HG03196 (cell line): ENCODE measurements around the gene MTARC1.
A peak's percentile ranks its signal among the peaks of the same experiment; 100 is the strongest.

Source experiments
- ATAC-seq: cut with Tn5 transposase; IDR thresholded peaks from one replicate; pipeline ENCODE4 v1.9.1; 2021; ENCODE audit not compliant: unreplicated experiment

MTARC1 gene

DNA sequence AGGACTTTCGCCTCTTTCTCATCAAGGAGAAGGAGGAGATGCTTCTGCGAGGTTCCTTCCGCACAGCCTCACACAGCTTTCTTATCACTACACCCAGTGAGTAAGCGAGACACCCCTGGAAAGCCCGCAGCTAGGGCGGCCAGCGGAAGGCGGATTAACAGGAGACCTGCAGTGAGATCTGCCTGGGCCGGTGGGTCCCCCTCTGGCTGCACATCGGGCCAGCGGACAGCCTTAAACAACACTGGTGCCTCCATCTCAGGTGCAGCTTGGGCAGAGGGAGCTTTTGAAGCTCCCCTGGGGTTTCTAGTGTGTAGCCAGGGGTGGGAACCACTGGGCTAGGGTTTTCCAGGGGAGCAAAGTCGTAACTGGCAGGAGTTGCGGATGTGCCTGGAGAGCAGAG lies 17.5 kb upstream of the MTARC1 start:
- ATAC-seq, result no peak

DNA sequence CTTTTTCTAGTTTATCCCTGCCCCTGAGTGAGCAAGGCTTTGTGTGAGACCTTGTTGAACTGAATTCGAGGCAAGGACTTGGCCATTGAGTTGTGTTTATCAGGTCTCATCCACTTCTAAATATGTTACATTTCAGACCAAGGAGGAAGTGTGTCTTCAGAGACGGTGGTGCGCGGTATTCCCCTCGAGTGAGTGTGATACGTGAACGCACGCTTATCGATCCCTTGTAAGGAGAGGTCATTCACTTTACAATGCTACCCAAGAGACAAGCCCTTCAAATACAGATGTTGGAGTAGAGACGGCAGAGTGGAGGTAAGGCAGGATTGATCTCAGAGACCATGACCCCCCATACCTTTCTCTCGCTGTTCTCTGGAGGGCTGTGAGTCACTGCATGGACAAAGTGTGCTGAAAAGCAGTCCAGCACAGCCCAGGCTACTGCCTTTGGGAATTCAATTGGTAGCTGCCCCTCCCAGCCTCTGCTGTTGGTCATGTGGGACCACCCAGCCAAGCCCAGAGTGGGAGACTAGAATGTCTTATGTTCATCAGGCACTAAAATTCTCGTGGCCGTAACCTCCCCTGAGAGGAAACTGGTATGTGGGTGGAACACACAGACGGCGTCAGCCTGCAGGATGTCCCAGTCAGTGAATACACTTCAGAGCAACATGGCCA lies 16.3 kb upstream of the MTARC1 start:
- ATAC-seq, result peak; percentile 48

DNA sequence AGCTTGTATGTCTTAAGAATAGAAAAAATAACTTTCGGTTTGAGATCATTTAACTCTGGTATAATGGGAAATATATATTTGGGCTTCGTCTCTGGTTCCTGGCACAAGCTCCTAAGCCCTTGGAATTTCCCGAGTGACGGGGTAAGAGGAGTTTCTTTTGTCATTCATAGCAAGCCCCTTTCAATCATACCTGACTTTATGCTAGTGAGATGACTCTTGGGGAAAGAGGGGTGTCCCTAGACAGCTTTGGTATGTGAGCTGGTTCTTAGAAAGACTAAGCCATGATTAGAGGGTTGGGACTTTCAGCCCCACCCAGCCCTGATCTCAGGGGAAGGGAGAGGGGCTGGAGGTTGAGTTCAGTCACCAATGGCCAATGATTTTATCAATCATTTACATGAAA lies 13.9 kb upstream of the MTARC1 start:
- ATAC-seq, result no peak

- ATAC-seq, result no peak
Measured at GRCh38 chr1:220775240-220775853, 11.4 kb upstream of the MTARC1 start.

- ATAC-seq, result no peak
Measured at GRCh38 chr1:220776254-220776653, 10.5 kb upstream of the MTARC1 start.

- peak; percentile 71 for ATAC-seq
Measured at GRCh38 chr1:220776720-220777326, 9.9 kb upstream of the MTARC1 start.

DNA sequence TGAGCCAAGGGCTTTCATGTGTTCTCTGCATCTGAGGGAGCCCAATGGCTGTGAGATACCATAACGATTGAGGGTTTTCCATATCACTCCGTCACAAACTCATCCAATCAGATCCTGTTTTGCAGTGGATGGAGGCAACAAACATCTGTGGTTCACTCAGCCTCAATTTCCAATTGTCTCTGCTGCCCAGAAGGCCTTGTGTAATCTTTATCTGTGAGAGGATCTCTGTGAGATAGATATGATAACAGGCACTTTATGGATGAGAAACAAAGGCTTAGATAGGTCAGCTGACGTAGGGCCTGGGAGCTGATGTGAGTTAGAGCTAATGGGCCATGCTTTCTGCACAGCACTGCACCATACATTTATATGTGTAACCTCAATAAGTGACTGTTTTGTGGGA lies 3.3 kb upstream of the MTARC1 start:
- ATAC-seq, result no peak

DNA sequence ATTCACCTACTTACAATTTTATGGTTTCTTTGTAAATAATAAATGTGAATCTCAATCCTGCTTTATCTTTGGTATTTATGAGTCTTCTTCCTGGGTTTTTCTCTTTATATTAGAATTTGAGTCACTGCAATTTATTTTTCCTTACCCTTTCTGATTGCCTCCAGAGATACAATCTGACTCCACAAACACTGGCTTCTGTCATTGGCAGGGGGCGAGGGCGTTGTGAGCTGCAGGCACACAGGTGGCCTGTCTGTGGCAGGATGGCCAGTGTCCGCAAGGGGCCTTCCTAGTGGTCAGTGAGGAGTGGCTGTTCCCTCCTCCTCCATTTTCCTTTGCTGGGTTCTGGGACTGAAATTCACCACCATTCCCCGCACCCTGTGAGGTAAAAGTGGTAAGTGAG lies 2.0 kb upstream of the MTARC1 start:
- no peak for ATAC-seq

- no peak for ATAC-seq
Measured at GRCh38 chr1:220785166-220786056, 1.3 kb upstream of the MTARC1 start.

DNA sequence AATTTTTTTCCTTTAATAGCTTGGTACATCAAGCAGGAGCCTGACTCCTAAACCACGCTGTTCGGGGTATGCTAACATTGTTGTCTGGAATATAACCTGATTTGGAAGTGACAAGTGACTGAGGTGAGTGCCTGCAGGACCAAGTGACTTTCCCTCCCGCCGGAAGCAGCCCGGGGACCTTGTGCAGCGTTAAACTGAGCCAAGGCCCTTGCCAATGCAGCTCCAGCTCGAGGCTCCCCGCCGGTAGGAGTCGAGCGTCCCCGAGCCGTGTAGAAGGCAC lies 716 bp upstream of the MTARC1 start:
- ATAC-seq, result no peak

- ATAC-seq, result no peak
Measured at GRCh38 chr1:220787069-220787619, 431 bp downstream of the MTARC1 start.

DNA sequence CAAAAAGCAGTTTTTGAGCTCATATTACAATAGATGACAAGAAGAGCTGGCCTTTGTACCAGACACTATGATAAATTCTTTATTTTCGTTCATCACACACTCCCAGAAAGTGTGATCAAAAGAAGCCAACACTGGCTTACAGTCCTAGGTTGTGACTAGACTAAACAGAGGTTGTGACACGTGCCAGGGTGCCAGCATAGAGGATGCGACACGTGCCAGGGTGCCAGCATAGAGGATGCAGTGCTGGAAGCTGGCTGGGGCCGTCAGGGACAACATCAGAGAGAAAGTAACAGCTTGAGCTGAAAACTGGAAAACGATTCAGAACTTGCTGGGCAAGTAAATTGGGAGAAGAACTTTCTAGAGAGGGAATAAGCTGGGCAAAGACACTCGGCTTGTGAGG lies 2.2 kb downstream of the MTARC1 start:
- no peak for ATAC-seq

DNA sequence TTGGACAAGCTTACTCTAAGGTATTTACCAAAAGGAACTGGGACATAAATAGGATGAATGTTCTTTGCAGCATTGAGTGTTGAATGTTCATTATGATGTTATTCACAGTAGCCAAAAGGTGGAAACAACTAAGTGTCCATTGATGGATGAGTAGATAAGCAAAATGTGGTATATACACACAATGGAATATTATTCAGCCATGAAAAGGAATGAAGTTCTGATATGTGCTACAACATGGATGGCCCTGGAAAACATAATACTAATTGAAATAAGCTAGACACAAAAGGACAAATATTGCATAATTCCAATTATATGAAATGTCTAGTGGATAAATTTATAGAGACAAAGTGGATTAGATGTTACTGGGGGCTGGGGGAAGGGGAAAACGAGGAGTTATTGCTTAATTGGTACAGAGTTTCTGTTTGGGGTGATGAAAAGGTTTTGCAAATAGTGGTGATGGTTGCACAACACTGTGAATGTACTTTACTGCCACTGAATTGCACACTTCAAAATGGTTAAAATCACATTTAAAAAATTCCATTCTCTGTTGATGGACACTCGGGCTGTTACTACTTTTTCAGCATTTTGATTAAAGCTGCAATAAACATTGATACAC lies 2.9 kb downstream of the MTARC1 start:
- ATAC-seq, result no peak

DNA sequence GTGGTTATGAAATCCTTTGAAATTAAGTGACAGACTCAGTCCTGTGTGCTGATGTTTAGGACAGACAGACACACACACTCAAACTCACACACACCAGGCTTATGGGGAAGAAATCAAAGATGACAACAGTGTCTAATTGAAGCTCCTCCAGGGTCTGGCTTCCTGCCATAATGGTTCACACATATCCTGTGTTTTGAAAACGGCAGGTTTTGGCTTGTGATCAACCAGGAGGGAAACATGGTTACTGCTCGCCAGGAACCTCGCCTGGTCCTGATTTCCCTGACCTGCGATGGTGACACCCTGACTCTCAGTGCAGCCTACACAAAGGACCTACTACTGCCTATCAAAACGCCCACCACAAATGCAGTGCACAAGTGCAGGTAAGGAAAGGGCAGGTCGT lies 4.6 kb downstream of the MTARC1 start:
- ATAC-seq, result no peak

DNA sequence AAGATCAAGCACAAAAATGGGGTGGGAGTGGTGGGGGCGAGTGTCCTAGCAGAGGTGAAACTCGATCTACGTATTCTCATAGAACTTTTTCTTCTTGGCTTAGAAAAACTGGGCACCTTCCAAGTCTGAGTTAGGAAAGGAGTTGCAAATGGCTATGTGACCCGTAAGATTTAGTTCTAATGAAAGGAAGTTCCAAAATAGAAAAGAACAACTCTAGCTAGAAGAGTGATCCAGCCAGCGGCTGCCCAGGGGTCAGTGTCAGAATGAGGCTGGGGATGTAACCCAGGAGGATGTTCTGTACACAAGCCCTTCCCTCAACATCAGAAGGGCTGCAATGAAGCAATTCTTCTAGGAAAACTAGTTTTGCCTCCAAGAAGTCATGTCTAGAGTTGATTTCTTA lies 5.2 kb downstream of the MTARC1 start:
- ATAC-seq, result no peak

DNA sequence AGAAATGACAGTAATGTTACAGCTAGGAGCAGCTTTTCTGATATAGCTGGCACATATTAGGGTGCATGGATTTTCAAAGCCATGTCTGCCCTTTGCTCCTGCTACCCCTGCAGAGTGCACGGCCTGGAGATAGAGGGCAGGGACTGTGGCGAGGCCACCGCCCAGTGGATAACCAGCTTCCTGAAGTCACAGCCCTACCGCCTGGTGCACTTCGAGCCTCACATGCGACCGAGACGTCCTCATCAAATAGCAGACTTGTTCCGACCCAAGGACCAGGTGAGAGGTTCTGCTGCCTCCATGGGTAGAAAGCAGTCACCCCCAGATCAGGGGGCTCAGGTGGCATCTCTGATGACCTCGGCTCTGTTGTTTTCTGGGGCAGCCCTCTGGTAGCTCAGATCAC lies 9.8 kb downstream of the MTARC1 start:
- no peak for ATAC-seq

DNA sequence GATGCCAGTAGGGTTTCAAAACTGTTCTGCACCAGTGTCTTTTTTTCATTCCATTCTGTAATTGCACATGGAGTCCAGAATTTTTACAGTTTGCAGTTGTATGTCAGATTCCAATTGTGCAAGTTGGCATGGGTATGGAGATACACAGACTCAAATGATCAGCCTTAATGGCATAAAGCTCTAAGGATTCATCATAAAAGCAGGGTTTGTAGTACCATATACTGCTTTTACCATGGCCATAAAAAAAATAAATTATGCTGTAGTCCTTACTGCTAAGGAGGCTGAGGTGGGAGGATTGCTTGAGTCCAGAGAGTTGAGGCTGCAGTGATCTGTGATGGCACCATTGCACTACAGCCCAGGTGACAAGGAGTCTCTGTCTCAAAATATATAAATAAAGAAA lies 10.3 kb downstream of the MTARC1 start:
- ATAC-seq, result no peak

DNA sequence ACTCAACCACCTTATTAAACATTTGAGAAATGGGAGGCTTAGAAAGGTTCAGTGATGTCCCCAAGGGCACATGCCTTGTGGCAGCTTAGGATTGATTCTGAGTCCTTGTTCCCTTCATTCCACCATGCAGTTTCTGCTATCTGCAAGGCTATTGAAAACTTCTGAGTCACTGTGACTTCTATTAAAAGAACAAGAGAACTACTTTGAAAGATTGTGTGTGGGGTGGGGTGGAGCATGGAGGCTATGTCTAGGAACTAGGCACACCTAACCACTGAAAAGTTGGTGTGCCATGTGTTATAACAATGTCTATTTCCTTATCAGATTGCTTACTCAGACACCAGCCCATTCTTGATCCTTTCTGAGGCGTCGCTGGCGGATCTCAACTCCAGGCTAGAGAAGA lies 10.8 kb downstream of the MTARC1 start:
- ATAC-seq, result no peak

- ATAC-seq, result no peak
Measured at GRCh38 chr1:220798338-220798737, 11.6 kb downstream of the MTARC1 start.

DNA sequence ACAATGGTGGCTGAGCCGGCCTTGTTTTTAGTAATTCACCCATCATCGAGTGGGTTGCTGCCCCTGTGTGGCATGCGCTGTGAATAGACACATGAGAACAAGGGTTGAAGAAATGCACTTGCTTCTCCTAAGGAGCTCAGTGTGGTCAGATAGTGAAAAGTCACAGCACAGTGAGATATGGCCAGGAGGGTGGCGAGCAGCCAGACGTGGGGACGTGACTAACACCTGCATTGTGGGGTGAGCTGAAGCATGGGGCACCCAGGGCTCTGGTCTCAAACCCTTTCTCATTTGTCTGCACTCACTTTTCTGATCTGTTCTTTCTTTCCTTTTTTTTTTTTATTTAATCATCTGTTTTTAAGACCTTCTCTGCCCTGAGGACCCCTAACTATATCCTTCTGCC lies 13.5 kb downstream of the MTARC1 start:
- no peak for ATAC-seq
